HPDE6-E6E7 (cell line): ENCODE measurements around the gene RAB37.

ENCODE experiments used
- DNase-seq: peaks from one replicate; pipeline ENCODE4 v3.0.0; 2011; ENCODE audit warnings: missing footprints; ENCODE audit errors: extremely low spot score

Gene RAB37

GRCh38 chr17:74777901-74778515 lies 41.0 kb downstream of the RAB37 start:
- DNase-seq, result no peak

- DNase-seq, result no peak
Measured at GRCh38 chr17:74778960-74779359, 41.9 kb downstream of the RAB37 start.

GRCh38 chr17:74779501-74779900 lies 42.4 kb downstream of the RAB37 start:
- no peak for DNase-seq

GRCh38 chr17:74779948-74780400 lies 42.9 kb downstream of the RAB37 start:
- no peak for DNase-seq

GRCh38 chr17:74780443-74781238 lies 43.6 kb downstream of the RAB37 start:
- peak; percentile 46 for DNase-seq

- no peak for DNase-seq
Measured at GRCh38 chr17:74782571-74782970, 45.5 kb downstream of the RAB37 start.

DNA sequence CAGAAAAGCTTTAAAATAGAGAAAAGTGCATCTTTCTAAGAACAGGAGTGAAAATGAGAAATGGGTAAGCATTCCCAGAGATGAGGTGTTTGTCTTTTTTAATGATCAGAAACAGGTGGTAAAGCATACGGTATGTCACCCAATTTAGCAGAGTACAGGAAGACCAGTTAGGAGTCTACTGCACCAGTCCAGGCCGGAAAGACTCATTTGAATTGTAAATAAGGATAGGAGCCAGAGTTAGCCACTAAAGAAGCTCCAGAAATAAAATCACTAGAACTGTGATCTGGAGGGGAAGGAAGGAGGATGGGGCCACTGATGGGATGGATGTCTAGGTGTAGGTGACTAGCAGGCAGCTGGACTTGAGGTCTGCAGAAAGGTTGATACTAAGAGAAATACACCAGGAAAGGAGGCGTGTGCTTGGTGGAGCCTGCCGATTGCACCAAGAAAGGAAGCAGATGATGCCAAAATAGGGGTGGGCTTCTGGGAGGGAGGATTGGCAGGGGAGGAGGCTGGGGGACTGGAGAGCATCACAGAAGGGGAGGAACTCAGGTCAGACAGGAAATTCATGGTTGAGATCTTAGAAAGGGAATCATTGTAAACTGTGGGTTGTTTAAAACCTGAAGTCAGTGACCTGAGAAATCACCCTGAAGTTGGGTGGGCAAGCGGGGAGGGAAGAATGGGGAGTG lies 47.2 kb downstream of the RAB37 start:
- no peak for DNase-seq

DNA sequence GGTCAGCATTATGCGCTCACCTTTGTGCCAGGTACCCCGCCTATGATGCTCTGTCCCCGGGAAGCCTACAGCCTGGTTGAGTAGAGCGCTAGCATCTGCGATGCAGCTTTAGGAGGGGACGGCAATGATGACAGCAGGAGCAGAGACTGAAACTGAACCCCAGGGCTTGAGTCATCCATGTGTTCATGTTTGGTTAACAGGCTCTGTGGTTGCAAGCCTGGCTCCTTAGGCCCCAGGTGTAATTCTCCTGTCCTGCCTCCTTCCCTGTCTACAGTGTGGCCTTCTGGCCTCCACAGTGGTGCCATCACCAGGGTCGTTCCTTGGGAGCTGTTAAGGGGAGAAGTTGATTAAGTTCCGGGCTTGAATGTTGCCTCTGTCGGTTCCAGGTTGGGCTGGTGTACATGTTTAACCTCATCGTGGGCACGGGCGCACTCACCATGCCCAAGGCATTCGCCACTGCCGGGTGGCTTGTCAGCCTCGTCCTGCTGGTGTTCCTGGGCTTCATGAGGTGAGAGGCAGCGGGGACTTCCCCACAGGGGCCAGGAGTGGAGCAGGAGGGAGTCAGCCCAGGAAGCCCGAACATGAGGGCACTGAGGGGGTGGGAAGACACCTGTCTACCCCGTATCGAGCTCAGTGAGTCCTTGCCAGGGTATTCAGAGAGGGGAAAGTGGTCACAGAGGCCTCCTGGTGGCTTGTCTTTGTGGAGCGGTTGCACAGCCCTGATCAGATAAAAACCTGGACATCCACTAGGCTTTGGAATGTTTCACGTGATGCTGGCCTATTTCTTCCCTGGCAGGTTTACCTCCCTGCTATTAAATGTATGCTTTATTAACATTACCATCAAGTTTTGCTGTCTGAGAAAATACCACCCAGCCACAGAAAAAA lies 48.3 kb downstream of the RAB37 start:
- no peak for DNase-seq

GRCh38 chr17:74785981-74786360 lies 48.9 kb downstream of the RAB37 start:
- DNase-seq, result no peak

DNA sequence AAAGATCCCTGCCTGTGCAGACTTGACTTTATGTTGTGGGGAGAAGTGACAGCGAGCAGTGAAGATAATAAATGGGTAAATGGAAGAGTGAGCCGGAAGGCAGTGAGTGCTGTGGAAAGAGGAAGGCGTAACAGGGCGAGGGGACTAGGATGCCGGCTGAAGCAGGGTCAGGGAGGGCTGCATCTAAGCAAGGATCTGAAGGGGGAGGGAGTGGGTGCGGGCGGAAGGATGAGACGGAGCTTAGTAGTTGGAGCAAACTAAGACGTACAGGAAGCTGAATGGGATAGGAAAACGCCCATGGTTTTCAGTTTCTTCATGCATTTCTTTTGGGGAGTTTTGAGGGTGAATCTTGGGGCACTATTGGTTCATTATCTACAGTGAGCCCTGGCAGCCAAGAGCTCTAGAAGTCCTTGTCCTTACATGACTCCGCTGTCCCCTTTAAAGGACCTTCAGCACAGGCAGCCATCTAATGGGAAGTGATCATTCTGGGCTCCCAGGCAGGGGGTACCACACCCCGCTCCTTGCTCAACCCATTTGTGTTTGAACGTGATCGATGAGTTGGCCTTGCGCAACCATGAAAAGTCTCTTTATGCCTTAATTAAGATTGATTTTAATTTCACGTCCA lies 49.5 kb downstream of the RAB37 start:
- no peak for DNase-seq

- no peak for DNase-seq
Measured at GRCh38 chr17:74790161-74791058, 53.4 kb downstream of the RAB37 start.

DNA sequence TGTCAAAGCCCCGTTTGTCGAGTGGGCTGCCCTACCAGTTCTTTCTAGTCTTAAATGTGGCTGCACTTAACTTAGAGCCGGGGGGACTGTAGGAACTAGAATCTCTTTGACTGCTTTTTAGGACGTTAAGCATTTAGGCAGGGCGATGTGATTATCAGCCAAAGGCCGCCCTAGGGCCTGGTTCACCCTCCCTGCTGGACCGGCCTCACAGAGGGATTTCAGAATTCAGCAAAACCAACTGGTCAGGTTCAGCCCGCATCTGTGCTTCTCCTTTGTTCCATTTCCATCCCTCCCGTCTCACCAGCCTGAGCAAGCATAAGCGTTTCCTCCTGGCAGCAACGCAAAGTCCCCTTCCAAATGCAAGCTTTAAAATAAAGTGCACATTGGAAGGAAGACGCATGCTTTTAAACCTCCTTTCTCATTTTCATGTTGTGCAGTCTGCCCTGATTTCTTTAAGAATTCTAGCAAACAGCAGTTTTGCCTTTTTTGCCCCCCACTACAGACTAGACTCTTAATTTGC lies 55.6 kb downstream of the RAB37 start:
- no peak for DNase-seq

GRCh38 chr17:74795327-74796020 lies 58.4 kb downstream of the RAB37 start:
- DNase-seq, result no peak

- no peak for DNase-seq
Measured at GRCh38 chr17:74796211-74796610, 59.2 kb downstream of the RAB37 start.

DNA sequence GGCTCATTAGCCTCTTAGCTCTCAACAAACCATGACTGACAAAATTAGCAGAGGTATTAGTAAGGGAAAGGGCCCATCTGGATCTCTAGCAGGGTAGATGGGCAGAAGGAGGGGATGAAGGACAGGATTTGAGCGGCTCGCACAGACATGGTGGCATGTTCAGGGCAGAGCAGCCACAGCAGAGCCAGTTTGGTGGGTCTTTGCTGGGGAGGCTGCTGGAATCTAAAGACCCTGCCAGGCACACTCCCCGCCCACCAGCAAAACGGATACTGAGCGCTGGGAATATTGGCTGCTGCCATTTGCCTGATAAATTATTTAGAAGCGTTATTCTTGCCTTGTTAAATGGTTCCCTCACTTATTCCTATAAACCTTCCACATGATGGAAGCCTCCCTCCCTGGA lies 59.8 kb downstream of the RAB37 start:
- no peak for DNase-seq
